K562 (cell line): ENCODE results near the gene NUDT22.

Source experiments
- AFF4 ChIP-seq: sonication (generic); formaldehyde crosslinking; IDR thresholded peaks from 2 replicates; pipeline ENCODE4 v1.8.0; 2023; ENCODE audit warnings: mild to moderate bottlenecking, missing genetic modification reagents
- CTCF ChIP-seq, 3 experiments: IDR thresholded peaks in 2 of 3; conservative IDR thresholded peaks in 1 of 3; 2 replicates each; pipeline ENCODE4 v1.5.1; 2011 to 2012; ENCODE audit warnings: low read length in 3 of 3, mild to moderate bottlenecking in 3 of 3, control low read depth in 2 of 3, improper control_type of control experiment in 1 of 3, inconsistent platforms in 1 of 3, low read depth in 1 of 3, mixed read lengths in 1 of 3, moderate library complexity in 1 of 3; ENCODE audit not compliant: insufficient read depth in 2 of 3
- DPF2 ChIP-seq: fragments of 450-650 bp; IDR thresholded peaks from 2 replicates; pipeline ENCODE4 v1.6.1; 2016
- PCBP1 ChIP-seq: fragments of 200-400 bp; formaldehyde crosslinking; IDR thresholded peaks from 2 replicates; pipeline ENCODE4 v1.6.1; 2018; ENCODE audit warnings: mild to moderate bottlenecking, low read depth, low read length; ENCODE audit not compliant: poor library complexity, severe bottlenecking
- POLR2AphosphoS5 ChIP-seq: IDR thresholded peaks from 2 replicates; pipeline ENCODE4 v1.6.1; 2011; ENCODE audit warnings: mild to moderate bottlenecking, low read depth, low read length, moderate library complexity; ENCODE audit not compliant: control insufficient read depth, insufficient read depth
- REST ChIP-seq, 2 experiments: fragments of 450-650 bp; formaldehyde crosslinking in 1 of 2; IDR thresholded peaks; 2 replicates each; pipeline versions ENCODE4 v1.4.0 to v1.6.1; 2014 to 2020; ENCODE audit warnings: mild to moderate bottlenecking in 2 of 2, borderline replicate concordance in 1 of 2, low read depth in 1 of 2
- SMARCA4 ChIP-seq: fragments of 450-650 bp; IDR thresholded peaks from 2 replicates; pipeline ENCODE4 v1.6.1; 2016

- TF ChIP-seq DPF2 (no peak), CTCF (IDR thresholded peaks at IDR 0.05 in 2 of 3, conservative IDR thresholded peaks at IDR 0.05 in 1 of 3; ENCODE audit: insufficient read depth in 2 of 3, low read depth in 1 of 3, low read length in 3 of 3) (no peak), AFF4 (CRISPR knock-in tag) (no peak), SMARCA4 (no peak), POLR2AphosphoS5 (no peak), PCBP1 (no peak), REST (IDR thresholded peaks at IDR 0.05; ENCODE audit: borderline replicate concordance) (no peak), REST (CRISPR knock-in tag; IDR thresholded peaks at IDR 0.05; ENCODE audit: low read depth) (no peak)
These were observed 47.9 kb upstream of the NUDT22 start for GRCh38 chr11:64178203-64178602.
